Astrocyte (in vitro differentiated cells and primary cell): ENCODE measurements around the gene SELENOS.

Source experiments
- EZH2 ChIP-seq: IDR thresholded peaks from 2 replicates; pipeline ENCODE4 v1.6.1; 2012; ENCODE audit warnings: mild to moderate bottlenecking, low read length, inconsistent platforms; ENCODE audit not compliant: insufficient read depth
- TF ChIP-seq, protein P1 (sequence below): IDR thresholded peaks from 2 replicates; pipeline ENCODE4 v1.5.1; 2011; ENCODE audit warnings: low read depth, mild to moderate bottlenecking, inconsistent platforms, low read length, moderate library complexity; ENCODE audit not compliant: insufficient read depth

DNA sequence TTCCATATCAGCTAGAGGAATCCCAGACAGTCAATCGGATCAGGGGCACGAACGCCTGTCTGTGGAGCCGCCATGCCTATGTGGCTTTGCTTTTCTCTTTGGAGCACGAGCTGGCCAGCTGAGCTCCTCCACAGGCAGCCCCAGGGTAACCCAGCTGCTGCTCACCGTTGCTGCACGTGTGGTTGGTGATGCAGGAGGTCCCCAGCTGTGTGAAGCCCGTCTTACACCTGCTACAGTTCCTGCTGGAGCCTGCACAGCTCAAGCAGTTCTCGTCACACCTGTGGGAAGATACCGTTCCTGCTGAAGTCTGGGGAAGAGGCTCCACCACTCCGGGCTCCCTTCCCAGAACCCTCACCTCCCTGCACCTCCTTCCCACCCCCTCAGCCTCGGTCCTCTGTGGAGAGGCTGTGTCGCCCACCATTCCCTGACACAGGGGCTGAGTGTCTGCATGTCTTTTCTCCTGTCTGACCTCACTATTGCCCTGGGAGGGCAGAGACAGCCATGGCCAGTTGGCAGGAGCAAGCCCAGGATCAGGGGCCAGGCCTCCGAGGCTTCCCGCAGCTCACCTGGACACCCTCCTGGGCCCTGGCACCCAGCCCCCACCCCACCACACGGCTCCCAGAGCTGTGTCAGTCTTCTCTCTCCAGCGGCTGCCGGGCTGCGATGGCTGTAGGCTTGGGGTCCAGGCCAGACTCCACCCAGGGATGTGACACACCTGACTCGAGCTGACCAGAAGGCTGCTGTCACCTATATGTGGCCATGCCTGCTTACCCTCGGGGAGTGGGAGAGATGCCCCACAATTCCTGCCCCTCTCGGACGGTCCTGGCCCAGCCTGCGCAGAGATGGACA is 30.0 kb upstream of the SELENOS start:
- TF ChIP-seq, protein P1, sequence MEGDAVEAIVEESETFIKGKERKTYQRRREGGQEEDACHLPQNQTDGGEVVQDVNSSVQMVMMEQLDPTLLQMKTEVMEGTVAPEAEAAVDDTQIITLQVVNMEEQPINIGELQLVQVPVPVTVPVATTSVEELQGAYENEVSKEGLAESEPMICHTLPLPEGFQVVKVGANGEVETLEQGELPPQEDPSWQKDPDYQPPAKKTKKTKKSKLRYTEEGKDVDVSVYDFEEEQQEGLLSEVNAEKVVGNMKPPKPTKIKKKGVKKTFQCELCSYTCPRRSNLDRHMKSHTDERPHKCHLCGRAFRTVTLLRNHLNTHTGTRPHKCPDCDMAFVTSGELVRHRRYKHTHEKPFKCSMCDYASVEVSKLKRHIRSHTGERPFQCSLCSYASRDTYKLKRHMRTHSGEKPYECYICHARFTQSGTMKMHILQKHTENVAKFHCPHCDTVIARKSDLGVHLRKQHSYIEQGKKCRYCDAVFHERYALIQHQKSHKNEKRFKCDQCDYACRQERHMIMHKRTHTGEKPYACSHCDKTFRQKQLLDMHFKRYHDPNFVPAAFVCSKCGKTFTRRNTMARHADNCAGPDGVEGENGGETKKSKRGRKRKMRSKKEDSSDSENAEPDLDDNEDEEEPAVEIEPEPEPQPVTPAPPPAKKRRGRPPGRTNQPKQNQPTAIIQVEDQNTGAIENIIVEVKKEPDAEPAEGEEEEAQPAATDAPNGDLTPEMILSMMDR = no peak
- TF ChIP-seq EZH2 = no peak
